NB4 (cell line): ENCODE measurements around the gene TSNAX.

ENCODE experiments used
- CTCF ChIP-seq: IDR thresholded peaks from one replicate; pipeline ENCODE4 v1.5.1; 2012; ENCODE audit warnings: low read depth, low read length
- MYC ChIP-seq: IDR thresholded peaks from 2 replicates; pipeline ENCODE4 v1.6.1; 2011; ENCODE audit warnings: low read depth, low read length
- POLR2A ChIP-seq: IDR thresholded peaks from 2 replicates; pipeline ENCODE4 v1.6.1; 2011; ENCODE audit warnings: mild to moderate bottlenecking; ENCODE audit not compliant: insufficient read length; ENCODE audit errors: extremely low read depth

GRCh38 chr1:231575472-231575871, 47.0 kb downstream of the TSNAX start:
- no peak for TF ChIP-seq CTCF
- TF ChIP-seq POLR2A = no peak
- TF ChIP-seq MYC = no peak
